Midbrain (tissue), 1 donor: ENCODE measurements around the gene ULK1.

Experiments
- DNase-seq: peaks from one replicate; lab custom pipeline; 2025; lab: John Stamatoyannopoulos, UW

Gene ULK1

DNA sequence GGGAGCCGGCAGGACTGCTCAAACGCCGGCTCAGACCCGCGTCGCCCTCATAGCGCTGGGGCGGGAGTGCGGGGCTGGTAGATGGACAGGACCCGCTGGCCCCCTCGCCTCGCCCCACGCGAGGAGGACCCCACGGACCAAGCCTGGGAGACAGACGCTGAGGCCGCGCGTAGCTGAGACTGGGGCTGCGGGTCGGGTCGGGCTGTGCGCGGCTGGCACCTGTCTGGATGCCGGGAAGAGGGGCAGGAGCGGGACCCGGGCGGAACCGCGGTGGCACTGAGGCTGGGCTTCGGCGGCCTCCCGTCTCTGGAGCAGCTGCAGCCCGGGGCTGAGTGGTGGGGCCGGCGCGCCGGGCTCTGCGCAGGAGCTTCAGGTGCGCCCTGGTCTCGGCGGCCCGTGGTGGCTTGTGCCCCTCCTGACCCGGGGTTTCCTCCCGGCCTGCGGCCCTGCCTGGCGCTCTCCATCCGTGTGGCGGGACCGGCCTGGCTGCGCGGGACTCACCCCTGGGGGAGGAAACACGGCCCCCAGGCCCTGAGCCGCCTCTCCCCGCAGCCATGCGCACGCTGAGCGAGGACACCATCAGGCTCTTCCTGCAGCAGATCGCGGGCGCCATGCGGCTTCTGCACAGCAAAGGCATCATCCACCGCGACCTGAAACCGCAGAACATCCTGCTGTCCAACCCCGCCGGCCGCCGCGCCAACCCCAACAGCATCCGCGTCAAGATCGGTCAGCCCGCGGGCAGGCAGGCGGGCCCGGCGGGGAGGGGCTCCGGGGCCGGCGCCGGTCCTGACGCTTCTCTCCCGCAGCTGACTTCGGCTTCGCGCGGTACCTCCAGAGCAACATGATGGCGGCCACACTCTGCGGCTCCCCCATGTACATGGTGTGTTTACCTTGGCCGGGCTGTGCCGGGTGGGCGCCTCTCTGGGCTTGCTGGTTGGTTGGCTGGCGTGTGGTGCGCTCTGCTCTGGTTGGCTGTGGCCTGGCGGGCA lies 14.0 kb downstream of the ULK1 start:
- no peak for DNase-seq

GRCh38 chr12:131909081-131909751 lies 14.8 kb downstream of the ULK1 start:
- no peak for DNase-seq

DNA sequence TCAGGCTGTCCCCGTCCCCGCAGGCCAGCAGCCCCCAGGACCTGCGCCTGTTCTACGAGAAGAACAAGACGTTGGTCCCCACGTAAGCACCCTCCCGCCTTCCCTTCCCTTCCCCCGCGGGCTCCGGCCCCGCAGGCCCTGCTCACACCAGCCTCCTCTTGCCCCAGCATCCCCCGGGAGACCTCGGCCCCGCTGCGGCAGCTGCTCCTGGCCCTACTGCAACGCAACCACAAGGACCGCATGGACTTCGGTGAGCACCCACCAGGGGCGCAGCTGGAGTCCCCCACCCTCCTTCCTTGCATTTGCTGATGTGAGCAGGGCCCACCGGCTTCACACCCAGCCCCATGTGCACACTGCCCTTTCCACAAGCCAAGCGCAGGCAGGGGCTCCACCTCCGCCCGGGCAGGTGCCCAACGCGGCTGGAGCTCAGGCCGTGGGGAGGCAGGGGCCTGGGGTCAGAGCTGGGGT lies 15.4 kb downstream of the ULK1 start:
- DNase-seq: no peak

DNA sequence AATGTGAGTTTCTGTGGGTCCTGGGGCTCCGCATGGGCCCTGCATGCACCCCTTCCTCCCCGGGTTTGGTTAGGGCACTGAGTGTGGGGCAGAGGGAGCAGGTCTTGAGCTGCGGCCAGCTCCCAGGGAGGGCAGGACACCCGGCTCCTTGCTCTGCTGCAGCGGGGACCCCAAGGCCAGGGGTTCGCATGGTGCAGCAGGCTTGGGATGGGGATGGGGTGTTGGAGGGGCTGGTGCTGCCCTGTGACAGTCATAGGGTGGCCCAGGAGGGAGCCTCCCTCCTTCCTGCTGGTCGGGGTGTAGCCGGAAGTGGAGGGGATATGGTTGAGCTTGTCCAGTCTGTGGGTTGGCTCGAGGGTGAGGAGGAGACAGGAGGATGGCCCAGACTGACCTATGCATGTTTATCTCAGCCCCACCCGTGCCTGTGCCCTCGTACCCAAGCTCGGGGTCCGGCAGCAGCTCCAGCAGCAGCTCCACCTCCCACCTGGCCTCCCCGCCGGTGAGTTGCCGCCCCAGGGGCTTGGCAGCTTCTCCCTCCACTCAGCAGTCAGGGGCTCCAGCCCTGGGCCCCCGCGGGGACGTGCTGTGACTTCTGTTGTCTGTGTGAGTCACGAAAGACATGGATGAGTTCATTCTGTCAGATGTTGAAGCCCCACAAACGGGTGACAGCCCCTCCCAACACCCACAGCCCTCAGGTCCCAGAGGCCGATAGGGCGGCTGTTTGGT lies 16.0 kb downstream of the ULK1 start:
- no peak for DNase-seq

GRCh38 chr12:131911028-131911650 lies 16.7 kb downstream of the ULK1 start:
- no peak for DNase-seq

DNA sequence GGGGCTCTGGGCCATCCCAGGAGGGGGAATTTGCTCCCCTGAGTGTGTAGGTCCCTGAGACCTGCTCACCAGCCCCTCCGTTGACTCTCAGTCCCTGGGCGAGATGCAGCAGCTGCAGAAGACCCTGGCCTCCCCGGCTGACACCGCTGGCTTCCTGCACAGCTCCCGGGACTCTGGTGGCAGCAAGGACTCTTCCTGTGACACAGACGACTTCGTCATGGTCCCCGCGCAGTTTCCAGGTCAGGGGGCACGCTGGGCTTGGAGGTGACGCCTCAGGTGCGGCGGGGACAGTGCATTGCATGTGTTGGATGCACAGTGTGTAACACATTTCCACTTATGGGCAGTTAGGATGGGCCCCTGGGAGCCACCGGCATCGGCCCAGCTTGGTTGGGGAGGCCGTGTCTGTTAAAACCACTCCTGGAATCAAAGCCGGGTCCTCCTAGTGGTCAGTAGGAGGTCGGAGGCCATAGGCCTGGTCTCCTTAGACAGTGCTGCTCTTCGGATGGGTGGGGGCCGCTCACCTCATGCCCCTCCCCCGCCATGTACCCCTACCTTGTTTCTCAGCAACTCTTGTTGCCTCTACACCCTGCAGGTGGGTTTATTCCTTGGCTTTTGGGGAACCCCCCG lies 17.5 kb downstream of the ULK1 start:
- DNase-seq: no peak

- peak; percentile 9 for DNase-seq
Observed at GRCh38 chr12:131912518-131913274, 18.3 kb downstream of the ULK1 start.

DNA sequence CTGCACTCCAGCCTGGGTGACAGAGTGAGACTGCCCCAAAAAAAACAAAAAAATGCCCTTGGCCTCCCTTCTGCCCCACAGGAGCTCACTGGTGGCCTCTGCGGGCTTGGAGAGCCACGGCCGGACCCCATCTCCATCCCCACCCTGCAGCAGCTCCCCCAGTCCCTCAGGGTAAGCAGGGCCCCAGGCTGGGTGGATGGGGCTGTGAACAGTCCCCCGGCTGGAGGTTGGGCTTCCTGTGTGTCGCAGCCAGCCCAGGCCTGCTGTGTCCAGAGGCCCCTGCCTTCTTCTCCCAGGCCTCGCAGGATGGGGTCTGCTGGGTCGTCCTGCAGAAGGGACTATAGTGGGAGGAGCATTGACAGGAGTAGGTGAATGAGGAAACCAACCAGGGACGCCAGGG lies 19.2 kb downstream of the ULK1 start:
- no peak for DNase-seq

- no peak for DNase-seq
Observed at GRCh38 chr12:131914179-131914702, 19.8 kb downstream of the ULK1 start.

DNA sequence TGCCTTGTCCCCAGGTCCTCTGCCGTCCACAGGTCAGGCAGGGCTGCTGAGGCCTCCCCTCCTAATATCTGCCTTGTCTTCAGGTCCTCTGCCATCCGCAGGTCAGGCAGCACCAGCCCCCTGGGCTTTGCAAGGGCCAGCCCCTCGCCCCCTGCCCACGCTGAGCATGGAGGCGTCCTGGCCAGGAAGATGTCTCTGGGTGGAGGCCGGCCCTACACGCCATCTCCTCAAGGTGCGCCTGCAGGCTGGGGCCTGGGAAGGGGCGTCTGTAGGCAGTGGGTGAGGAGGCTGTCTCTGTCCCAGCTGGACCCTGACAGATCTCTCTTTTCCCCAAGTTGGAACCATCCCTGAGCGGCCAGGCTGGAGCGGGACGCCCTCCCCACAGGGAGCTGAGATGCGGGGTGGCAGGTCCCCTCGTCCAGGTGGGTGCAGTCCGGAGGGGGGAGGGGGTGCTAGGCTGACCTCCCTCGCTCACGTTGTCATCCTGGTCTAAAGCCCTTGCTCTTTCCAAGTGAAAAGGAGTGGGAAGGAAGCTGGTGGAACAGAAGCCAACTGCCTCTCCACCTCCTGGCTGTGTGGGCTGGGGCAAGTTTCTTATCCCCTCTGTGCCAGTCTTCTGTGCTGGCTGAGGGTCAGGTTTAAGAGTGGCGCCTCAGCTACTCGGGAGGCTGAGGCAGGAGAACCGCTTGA lies 20.7 kb downstream of the ULK1 start:
- DNase-seq: no peak

DNA sequence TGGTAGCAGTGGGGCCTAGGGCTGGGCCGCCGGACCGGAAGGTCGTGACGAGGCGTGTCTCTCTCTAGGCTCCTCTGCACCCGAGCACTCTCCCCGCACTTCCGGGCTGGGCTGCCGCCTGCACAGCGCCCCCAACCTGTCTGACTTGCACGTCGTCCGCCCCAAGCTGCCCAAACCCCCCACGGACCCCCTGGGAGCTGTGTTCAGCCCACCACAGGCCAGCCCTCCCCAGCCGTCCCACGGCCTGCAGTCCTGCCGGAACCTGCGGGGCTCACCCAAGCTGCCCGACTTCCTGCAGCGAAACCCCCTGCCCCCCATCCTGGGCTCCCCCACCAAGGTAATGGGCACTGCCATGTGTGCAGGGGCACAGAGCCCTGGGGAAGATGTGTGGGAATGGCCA lies 21.4 kb downstream of the ULK1 start:
- no peak for DNase-seq

GRCh38 chr12:131916306-131917138 lies 22.1 kb downstream of the ULK1 start:
- DNase-seq: no peak

GRCh38 chr12:131917139-131917710 lies 22.8 kb downstream of the ULK1 start:
- DNase-seq: no peak

DNA sequence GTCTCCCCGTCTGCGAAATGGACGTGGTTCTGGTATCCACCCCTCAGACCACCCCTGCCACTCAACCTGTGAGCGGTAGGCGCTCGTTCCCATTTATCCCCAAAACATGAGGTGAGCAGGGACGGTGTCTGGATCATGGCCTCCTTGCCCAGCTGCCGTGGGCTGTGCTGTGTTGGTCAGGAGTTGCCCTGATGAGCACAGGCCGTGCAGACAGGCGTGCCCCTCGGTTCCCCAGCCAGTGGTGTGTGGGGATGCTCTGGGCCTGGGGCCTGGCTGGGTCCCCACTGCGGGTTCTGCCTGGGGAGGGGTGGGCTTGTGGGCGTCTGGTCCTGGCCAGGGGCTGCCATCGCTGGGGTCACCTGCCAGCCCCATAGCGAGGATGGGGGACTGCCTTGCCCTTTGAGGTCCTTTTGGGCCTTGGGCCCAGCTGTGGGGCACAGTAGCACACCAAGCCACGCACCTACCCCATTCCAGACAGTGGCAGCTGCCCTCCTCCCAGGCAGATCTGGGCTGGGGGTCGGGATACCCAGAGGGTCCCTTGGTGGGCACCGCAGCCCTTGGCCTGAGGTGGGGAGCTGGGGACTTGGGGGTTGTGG lies 23.4 kb downstream of the ULK1 start:
- no peak for DNase-seq

GRCh38 chr12:131918311-131919050 lies 24.1 kb downstream of the ULK1 start:
- no peak for DNase-seq

DNA sequence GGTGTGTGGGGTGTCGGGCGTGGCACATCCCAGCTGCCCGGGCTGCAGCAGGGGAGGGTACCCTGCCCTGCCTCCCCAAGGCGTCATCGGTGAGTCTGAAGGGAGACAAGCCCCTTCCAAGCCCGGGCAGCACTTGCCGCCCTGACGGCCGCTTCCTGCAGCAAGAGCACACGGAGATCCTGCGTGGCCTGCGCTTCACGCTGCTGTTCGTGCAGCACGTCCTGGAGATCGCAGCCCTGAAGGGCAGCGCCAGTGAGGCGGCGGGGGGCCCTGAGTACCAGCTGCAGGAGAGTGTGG lies 24.6 kb downstream of the ULK1 start:
- DNase-seq: no peak

- no peak for DNase-seq
Observed at GRCh38 chr12:131919366-131920156, 25.1 kb downstream of the ULK1 start.
